WTC11 (cell line): ENCODE data around the gene DNAH9. TPM values are rescaled to one million over a fixed set of nuclear protein-coding genes. Genes with fewer than 3 reads are reported as not detected.

ENCODE experiments used
- ATAC-seq: fragments of 200-7000 bp; cut with Tn5 transposase; 2 replicates; pipeline ENCODE4 v1.10.0; 2021; ENCODE audit warnings: mild to moderate bottlenecking, moderate library complexity
- CTCF ChIA-PET: fragments of 300-600 bp; sonication (Branson Sonifier 250); formaldehyde crosslinking; loops from one replicate; lab custom pipeline; 2021; ENCODE audit warnings: antibody characterized with exemption; lab: Charles Lee
- POLR2A ChIA-PET: fragments of 350-600 bp; sonication (Branson Sonifier 250); formaldehyde crosslinking; loops from one replicate; lab custom pipeline; 2021; ENCODE audit warnings: antibody characterized with exemption; lab: Charles Lee
- DNase-seq: peaks from one replicate; pipeline ENCODE4 v3.0.0; 2021; ENCODE audit warnings: low spot score
- H3K27ac Mint-ChIP-seq: 2 replicates; pipeline ENCODE4 v1.8.0; 2021; ENCODE audit warnings: mixed read lengths
- H3K27me3 Mint-ChIP-seq: 2 replicates; pipeline ENCODE4 v1.8.0; 2021; ENCODE audit warnings: low read depth, mild to moderate bottlenecking, moderate library complexity, mixed read lengths
- H3K36me3 Mint-ChIP-seq: 2 replicates; pipeline ENCODE4 v1.8.0; 2021; ENCODE audit warnings: mixed read lengths
- H3K4me1 Mint-ChIP-seq: 2 replicates; pipeline ENCODE4 v1.8.0; 2022; ENCODE audit warnings: mixed read lengths
- H3K4me3 Mint-ChIP-seq: 2 replicates; pipeline ENCODE4 v1.8.0; 2021; ENCODE audit warnings: mild to moderate bottlenecking, moderate library complexity, mixed read lengths
- H3K9me3 Mint-ChIP-seq: 2 replicates; pipeline ENCODE4 v1.8.0; 2021; ENCODE audit warnings: mixed read lengths
- EMX1 ChIP-seq: fragments of 250-450 bp; sonication (Bioruptor Pico); IDR thresholded peaks from 2 replicates; pipeline ENCODE4 v1.8.0; 2021; ENCODE audit warnings: mild to moderate bottlenecking
- ESRRA ChIP-seq: sonication (generic); formaldehyde crosslinking; IDR thresholded peaks from 2 replicates; pipeline ENCODE4 v1.8.1; 2022; ENCODE audit warnings: mild to moderate bottlenecking, missing genetic modification reagents, borderline replicate concordance
- MYBL2 ChIP-seq: sonication (generic); formaldehyde crosslinking; IDR thresholded peaks from 2 replicates; pipeline ENCODE4 v1.8.1; 2023; ENCODE audit warnings: mild to moderate bottlenecking, moderate library complexity, missing genetic modification reagents
- SMAD3 ChIP-seq: sonication (generic); formaldehyde crosslinking; IDR thresholded peaks from 2 replicates; pipeline ENCODE4 v1.8.0; 2022; ENCODE audit warnings: missing genetic modification reagents, mild to moderate bottlenecking, borderline replicate concordance
- TEAD1 ChIP-seq: sonication (generic); formaldehyde crosslinking; IDR thresholded peaks from 2 replicates; pipeline ENCODE4 v1.8.0; 2022; ENCODE audit warnings: mild to moderate bottlenecking, missing genetic modification reagents
- ZBTB21 ChIP-seq: sonication (generic); formaldehyde crosslinking; IDR thresholded peaks from 2 replicates; pipeline ENCODE4 v1.8.1; 2023; ENCODE audit warnings: mild to moderate bottlenecking, missing genetic modification reagents, borderline replicate concordance
- ZNF121 ChIP-seq: sonication (generic); formaldehyde crosslinking; IDR thresholded peaks from 2 replicates; pipeline ENCODE4 v1.8.0; 2023; ENCODE audit warnings: missing genetic modification reagents
- total RNA-seq: library from RNA; stranded (reverse); gene quantifications from 3 replicates; pipeline ENCODE4 v1.2.3, GENCODE V29; 2021
- TF ChIP-seq, protein P1 (sequence below): sonication (generic); formaldehyde crosslinking; IDR thresholded peaks from 2 replicates; pipeline ENCODE4 v1.8.0; 2022; ENCODE audit warnings: mild to moderate bottlenecking, missing genetic modification reagents
- TF ChIP-seq, protein P2 (sequence below): sonication (generic); formaldehyde crosslinking; IDR thresholded peaks from 2 replicates; pipeline ENCODE4 v1.8.1; 2022; ENCODE audit warnings: mild to moderate bottlenecking, moderate library complexity, missing genetic modification reagents
- TF ChIP-seq, protein P3 (sequence below): sonication (generic); formaldehyde crosslinking; IDR thresholded peaks from 2 replicates; pipeline ENCODE4 v1.8.0; 2022; ENCODE audit warnings: mild to moderate bottlenecking, missing genetic modification reagents
- TF ChIP-seq, protein P4 (sequence below): fragments of 250-450 bp; sonication (Bioruptor Pico); conservative IDR thresholded peaks from 2 replicates; pipeline ENCODE4 v1.9.0; 2021; ENCODE audit warnings: mild to moderate bottlenecking
- TF ChIP-seq, protein P5 (sequence below): sonication (generic); formaldehyde crosslinking; IDR thresholded peaks from 2 replicates; pipeline ENCODE4 v1.8.0; 2022; ENCODE audit warnings: missing genetic modification reagents
- TF ChIP-seq, protein P6 (sequence below): fragments of 250-450 bp; sonication (Bioruptor Pico); IDR thresholded peaks from 2 replicates; pipeline ENCODE4 v1.9.0; 2021; ENCODE audit warnings: moderate library complexity, mild to moderate bottlenecking, inconsistent platforms, borderline replicate concordance
- TF ChIP-seq, protein P7 (sequence below): sonication (generic); formaldehyde crosslinking; IDR thresholded peaks from 2 replicates; pipeline ENCODE4 v1.8.0; 2023; ENCODE audit warnings: missing genetic modification reagents, mild to moderate bottlenecking, borderline replicate concordance
- TF ChIP-seq, protein P8 (sequence below): fragments of 200-600 bp; IDR thresholded peaks from 2 replicates; pipeline ENCODE4 v1.8.0; 2022; ENCODE audit warnings: antibody characterized with exemption

Gene DNAH9
- total RNA-seq, 1 experiment from 2014 or later, result 0.31 TPM

DNA sequence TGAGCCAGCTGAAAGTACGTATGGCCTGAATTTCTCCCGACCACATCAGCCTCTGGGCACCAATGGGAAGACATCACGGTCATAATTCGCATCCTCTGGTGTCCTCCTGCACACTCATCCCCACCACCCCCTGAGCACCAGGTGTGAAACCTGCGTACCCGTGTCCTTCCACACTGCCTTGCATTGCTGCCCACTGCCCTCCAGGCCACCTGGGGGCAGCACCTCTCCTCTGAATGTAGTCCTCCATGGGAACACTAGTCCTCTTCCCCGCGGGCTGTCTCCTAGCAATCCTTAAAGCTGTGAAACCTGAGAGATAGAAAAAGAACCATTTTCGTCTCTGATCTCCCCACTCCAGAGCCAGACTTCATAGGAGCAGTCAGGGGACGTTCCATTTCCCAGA lies 273.5 kb downstream of the DNAH9 start (continued):
- TF ChIP-seq SMAD3 (CRISPR knock-in tag) (no peak), ZBTB21 (no peak)
- TF ChIP-seq, protein P1, sequence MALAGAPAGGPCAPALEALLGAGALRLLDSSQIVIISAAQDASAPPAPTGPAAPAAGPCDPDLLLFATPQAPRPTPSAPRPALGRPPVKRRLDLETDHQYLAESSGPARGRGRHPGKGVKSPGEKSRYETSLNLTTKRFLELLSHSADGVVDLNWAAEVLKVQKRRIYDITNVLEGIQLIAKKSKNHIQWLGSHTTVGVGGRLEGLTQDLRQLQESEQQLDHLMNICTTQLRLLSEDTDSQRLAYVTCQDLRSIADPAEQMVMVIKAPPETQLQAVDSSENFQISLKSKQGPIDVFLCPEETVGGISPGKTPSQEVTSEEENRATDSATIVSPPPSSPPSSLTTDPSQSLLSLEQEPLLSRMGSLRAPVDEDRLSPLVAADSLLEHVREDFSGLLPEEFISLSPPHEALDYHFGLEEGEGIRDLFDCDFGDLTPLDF (CRISPR knock-in tag), result no peak
- TF ChIP-seq, protein P2, sequence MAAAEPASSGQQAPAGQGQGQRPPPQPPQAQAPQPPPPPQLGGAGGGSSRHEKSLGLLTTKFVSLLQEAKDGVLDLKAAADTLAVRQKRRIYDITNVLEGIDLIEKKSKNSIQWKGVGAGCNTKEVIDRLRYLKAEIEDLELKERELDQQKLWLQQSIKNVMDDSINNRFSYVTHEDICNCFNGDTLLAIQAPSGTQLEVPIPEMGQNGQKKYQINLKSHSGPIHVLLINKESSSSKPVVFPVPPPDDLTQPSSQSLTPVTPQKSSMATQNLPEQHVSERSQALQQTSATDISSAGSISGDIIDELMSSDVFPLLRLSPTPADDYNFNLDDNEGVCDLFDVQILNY (CRISPR knock-in tag), result no peak
- TF ChIP-seq, protein P3, sequence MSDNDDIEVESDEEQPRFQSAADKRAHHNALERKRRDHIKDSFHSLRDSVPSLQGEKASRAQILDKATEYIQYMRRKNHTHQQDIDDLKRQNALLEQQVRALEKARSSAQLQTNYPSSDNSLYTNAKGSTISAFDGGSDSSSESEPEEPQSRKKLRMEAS, result no peak

DNA sequence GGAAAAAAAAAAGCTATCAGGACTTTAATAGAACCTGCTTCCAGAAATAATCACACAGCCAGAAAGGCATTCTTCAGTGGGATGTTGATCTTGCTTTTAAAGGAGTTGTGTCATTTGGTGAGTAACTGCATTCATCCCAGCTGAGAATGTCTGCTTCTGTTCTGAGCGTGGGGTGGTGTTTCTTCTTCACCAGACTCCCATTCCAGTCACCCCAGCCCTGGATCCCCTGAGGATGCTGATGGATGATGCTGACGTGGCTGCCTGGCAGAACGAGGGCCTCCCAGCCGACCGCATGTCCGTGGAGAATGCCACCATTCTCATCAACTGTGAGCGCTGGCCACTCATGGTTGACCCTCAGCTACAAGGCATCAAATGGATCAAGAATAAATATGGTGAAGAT lies 276.5 kb downstream of the DNAH9 start:
- no peak for DNase-seq
- Mint-ChIP-seq H3K36me3 (peaks cover 22% of the 10 kb centered on the region), H3K27me3 (no peaks in the 10 kb centered on the region; the same call in 1 of the 2 replicates), H3K9me3 (peaks cover 54% of the 10 kb centered on the region), H3K4me3 (no peak overlapping the region), H3K27ac (no peak overlapping the region), H3K4me1 (no peaks in the 10 kb centered on the region)
- CTCF ChIA-PET, result interaction anchor here (0.6 kb wide), 1 partner anchor 24 kb away, joined by 3 read pairs; no protein-coding TSS in a partner anchor
- no peak for ATAC-seq
- TF ChIP-seq TEAD1 (CRISPR knock-in tag) (no peak), ZNF121 (CRISPR knock-in tag) (no peak), ESRRA (no peak), EMX1 (CRISPR knock-in tag) (no peak), MYBL2 (no peak)
- TF ChIP-seq, protein P4, sequence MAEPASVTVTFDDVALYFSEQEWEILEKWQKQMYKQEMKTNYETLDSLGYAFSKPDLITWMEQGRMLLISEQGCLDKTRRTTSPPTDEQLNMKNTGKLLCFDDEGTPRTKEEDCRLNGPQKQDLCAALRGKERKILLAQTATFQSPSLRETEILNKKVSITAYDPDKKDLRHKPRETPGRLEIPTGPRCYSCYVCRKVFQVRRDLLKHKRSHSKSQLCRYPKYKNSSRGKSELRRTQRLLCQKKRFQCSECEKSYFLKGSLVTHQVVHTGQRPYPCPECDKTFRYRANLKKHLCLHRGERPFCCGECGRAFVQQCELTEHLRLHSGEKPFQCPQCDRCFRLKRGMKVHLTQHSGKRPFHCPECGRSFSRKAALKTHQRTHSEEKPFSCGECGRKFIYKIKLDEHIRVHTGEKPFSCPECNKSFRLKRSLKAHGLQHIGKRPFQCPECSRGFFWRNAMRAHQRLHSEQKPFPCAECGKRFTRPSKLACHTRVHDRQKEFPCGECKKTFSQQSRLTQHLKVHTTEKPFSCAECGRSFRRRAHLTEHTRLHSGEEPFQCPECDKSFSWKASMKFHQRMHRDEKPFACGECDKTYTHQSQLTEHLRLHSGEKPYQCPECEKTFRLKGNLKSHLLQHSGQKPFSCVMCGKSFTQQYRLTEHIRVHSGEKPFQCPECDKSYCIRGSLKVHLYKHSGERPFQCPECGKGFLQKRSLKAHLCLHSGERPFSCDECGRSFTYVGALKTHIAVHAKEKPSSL (CRISPR knock-in tag), result no peak
- TF ChIP-seq, protein P5, sequence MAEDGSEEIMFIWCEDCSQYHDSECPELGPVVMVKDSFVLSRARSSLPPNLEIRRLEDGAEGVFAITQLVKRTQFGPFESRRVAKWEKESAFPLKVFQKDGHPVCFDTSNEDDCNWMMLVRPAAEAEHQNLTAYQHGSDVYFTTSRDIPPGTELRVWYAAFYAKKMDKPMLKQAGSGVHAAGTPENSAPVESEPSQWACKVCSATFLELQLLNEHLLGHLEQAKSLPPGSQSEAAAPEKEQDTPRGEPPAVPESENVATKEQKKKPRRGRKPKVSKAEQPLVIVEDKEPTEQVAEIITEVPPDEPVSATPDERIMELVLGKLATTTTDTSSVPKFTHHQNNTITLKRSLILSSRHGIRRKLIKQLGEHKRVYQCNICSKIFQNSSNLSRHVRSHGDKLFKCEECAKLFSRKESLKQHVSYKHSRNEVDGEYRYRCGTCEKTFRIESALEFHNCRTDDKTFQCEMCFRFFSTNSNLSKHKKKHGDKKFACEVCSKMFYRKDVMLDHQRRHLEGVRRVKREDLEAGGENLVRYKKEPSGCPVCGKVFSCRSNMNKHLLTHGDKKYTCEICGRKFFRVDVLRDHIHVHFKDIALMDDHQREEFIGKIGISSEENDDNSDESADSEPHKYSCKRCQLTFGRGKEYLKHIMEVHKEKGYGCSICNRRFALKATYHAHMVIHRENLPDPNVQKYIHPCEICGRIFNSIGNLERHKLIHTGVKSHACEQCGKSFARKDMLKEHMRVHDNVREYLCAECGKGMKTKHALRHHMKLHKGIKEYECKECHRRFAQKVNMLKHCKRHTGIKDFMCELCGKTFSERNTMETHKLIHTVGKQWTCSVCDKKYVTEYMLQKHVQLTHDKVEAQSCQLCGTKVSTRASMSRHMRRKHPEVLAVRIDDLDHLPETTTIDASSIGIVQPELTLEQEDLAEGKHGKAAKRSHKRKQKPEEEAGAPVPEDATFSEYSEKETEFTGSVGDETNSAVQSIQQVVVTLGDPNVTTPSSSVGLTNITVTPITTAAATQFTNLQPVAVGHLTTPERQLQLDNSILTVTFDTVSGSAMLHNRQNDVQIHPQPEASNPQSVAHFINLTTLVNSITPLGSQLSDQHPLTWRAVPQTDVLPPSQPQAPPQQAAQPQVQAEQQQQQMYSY (CRISPR knock-in tag), result no peak
- TF ChIP-seq, protein P1 (CRISPR knock-in tag), result no peak
- TF ChIP-seq, protein P6, sequence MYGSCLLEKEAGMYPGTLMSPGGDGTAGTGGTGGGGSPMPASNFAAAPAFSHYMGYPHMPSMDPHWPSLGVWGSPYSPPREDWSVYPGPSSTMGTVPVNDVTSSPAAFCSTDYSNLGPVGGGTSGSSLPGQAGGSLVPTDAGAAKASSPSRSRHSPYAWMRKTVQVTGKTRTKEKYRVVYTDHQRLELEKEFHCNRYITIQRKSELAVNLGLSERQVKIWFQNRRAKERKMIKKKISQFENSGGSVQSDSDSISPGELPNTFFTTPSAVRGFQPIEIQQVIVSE (CRISPR knock-in tag), result no peak
- TF ChIP-seq, protein P7, sequence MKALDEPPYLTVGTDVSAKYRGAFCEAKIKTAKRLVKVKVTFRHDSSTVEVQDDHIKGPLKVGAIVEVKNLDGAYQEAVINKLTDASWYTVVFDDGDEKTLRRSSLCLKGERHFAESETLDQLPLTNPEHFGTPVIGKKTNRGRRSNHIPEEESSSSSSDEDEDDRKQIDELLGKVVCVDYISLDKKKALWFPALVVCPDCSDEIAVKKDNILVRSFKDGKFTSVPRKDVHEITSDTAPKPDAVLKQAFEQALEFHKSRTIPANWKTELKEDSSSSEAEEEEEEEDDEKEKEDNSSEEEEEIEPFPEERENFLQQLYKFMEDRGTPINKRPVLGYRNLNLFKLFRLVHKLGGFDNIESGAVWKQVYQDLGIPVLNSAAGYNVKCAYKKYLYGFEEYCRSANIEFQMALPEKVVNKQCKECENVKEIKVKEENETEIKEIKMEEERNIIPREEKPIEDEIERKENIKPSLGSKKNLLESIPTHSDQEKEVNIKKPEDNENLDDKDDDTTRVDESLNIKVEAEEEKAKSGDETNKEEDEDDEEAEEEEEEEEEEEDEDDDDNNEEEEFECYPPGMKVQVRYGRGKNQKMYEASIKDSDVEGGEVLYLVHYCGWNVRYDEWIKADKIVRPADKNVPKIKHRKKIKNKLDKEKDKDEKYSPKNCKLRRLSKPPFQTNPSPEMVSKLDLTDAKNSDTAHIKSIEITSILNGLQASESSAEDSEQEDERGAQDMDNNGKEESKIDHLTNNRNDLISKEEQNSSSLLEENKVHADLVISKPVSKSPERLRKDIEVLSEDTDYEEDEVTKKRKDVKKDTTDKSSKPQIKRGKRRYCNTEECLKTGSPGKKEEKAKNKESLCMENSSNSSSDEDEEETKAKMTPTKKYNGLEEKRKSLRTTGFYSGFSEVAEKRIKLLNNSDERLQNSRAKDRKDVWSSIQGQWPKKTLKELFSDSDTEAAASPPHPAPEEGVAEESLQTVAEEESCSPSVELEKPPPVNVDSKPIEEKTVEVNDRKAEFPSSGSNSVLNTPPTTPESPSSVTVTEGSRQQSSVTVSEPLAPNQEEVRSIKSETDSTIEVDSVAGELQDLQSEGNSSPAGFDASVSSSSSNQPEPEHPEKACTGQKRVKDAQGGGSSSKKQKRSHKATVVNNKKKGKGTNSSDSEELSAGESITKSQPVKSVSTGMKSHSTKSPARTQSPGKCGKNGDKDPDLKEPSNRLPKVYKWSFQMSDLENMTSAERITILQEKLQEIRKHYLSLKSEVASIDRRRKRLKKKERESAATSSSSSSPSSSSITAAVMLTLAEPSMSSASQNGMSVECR (CRISPR knock-in tag), result no peak
- TF ChIP-seq, protein P8, sequence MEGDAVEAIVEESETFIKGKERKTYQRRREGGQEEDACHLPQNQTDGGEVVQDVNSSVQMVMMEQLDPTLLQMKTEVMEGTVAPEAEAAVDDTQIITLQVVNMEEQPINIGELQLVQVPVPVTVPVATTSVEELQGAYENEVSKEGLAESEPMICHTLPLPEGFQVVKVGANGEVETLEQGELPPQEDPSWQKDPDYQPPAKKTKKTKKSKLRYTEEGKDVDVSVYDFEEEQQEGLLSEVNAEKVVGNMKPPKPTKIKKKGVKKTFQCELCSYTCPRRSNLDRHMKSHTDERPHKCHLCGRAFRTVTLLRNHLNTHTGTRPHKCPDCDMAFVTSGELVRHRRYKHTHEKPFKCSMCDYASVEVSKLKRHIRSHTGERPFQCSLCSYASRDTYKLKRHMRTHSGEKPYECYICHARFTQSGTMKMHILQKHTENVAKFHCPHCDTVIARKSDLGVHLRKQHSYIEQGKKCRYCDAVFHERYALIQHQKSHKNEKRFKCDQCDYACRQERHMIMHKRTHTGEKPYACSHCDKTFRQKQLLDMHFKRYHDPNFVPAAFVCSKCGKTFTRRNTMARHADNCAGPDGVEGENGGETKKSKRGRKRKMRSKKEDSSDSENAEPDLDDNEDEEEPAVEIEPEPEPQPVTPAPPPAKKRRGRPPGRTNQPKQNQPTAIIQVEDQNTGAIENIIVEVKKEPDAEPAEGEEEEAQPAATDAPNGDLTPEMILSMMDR, result no peak
- POLR2A ChIA-PET, result no interaction called here
